NT2/D1 (cell line): ENCODE measurements around the gene CYP39A1.

Experiments
- SUZ12 ChIP-seq: IDR thresholded peaks from 2 replicates; pipeline ENCODE4 v1.6.1; 2011; ENCODE audit not compliant: insufficient read length, insufficient read depth; ENCODE audit errors: extremely low read depth
- YY1 ChIP-seq: IDR thresholded peaks from 2 replicates; pipeline ENCODE4 v1.6.1; 2011; ENCODE audit not compliant: insufficient read length, insufficient read depth
- ZNF274 ChIP-seq: IDR thresholded peaks from 2 replicates; pipeline ENCODE4 v1.6.1; 2011; ENCODE audit warnings: mild to moderate bottlenecking, low read depth, low read length

GRCh38 chr6:46610862-46611553, 41.6 kb downstream of the CYP39A1 start:
- TF ChIP-seq YY1 (no peak), SUZ12 (no peak), ZNF274 (no peak)
